Choroid plexus epithelial cell (primary cell): Measurements from ENCODE around the gene TP53BP2.
A peak's percentile ranks its signal among the peaks of the same experiment; 100 is the strongest.
"Not testable (repeated sequence)": the region's sequence is repeated elsewhere in the genome, so short reads cannot be mapped to it uniquely, and the experiment has no call there.

ENCODE experiments used
- DNase-seq: peaks from one replicate; pipeline ENCODE4 v3.0.0-alpha.2; 2010; ENCODE audit warnings: low read depth
- H3K4me3 ChIP-seq: 2 replicates; pipeline ENCODE4 v1.5.1; 2011; ENCODE audit warnings: low read depth, mild to moderate bottlenecking, control low read depth, low read length, moderate library complexity
- TF ChIP-seq, protein P1 (sequence below): conservative IDR thresholded peaks from 2 replicates; pipeline ENCODE4 v1.5.1; 2011; ENCODE audit warnings: low read depth, mild to moderate bottlenecking, control low read depth, inconsistent platforms, low read length, moderate library complexity

The TP53BP2 gene

DNA sequence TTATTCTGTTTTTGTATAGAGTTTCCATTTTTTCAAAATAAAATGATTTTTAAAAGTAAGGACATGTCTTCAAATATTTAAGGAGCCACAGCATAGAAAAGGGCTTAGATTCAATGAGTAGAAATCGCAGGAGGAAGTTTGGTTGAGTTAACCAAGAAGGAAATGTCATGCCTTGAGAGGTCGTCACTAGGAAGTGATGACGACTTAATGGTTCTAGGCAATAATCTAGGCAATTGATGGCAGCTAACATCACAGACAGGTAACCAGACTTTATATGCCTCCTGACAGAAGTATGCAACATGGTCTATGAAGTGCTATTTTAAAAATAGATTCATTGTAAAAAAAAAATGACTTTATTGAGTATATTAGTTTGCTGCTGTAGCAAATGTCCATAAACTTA, 32.1 kb upstream of the TP53BP2 start:
- DNase-seq, result no peak
- TF ChIP-seq, protein P1, sequence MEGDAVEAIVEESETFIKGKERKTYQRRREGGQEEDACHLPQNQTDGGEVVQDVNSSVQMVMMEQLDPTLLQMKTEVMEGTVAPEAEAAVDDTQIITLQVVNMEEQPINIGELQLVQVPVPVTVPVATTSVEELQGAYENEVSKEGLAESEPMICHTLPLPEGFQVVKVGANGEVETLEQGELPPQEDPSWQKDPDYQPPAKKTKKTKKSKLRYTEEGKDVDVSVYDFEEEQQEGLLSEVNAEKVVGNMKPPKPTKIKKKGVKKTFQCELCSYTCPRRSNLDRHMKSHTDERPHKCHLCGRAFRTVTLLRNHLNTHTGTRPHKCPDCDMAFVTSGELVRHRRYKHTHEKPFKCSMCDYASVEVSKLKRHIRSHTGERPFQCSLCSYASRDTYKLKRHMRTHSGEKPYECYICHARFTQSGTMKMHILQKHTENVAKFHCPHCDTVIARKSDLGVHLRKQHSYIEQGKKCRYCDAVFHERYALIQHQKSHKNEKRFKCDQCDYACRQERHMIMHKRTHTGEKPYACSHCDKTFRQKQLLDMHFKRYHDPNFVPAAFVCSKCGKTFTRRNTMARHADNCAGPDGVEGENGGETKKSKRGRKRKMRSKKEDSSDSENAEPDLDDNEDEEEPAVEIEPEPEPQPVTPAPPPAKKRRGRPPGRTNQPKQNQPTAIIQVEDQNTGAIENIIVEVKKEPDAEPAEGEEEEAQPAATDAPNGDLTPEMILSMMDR, result no peak
- H3K4me3 ChIP-seq, result no peak overlapping the region

DNA sequence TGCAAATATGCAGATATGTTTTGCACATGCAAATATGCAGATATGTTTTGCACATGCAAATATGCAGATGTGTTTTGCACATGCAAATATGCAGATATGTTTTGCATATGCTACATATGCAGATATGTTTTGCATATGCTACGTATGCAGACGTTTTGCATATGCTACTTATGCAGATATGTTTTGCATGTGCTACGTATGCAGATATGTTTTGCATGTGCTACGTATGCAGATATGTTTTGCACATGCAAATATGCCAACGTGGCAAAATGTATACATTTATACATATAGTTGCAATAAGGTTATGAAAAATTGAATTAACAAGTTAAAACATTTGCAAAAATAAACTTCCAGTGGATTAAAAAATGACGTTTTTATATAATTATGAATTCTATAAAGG, 30.8 kb upstream of the TP53BP2 start:
- H3K4me3 ChIP-seq, result no peak overlapping the region
- TF ChIP-seq, protein P1, result no peak
- DNase-seq, result no peak

DNA sequence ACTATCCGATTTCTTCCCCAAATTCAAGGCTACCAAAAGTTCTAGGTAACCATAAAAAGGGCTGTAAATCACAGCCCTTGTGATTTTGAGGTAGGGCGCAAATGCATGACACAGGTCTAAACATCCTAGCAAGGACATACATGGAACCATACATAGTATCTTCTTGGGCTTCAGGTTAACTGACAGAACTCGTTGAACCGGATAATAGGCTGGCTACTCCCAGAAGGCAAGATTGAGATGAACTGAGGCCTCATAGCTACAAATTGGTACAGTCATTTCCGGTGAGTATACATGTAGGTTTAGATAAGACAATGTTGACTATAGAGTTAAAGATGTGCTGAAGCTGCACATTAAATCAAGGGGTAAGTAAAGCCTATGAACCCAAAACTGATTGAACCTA, 27.3 kb upstream of the TP53BP2 start:
- no peak for DNase-seq
- H3K4me3 ChIP-seq, result no peak overlapping the region
- TF ChIP-seq, protein P1, result no peak

DNA sequence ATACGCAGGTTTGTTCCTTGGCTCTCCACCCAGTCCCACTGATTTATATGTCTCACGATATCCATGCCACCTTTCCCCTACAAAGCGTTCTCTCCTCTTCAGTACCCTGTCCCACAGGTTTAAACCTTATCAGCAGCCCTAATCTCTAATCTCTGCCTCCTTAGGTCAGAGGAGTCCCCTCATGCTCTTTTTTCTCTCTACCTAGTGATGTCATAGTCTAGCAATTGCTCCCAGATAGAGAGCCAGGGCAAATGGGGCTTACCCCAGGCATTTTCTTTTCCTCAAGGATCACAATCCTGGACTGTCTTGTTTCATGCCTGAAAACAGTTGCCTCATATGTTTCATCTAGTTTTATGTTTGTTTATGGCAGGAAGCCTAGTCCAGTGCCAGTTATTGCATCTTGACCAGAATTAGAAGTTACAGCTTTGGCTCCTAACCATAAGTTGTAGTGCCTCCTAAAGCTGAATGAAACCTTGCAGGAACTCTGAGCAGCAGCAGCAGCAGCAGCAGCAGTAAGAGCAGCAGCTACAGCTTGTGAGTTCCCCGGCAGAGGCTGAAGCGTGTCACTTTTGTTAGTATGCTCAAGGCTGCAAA, 26.7 kb upstream of the TP53BP2 start:
- TF ChIP-seq, protein P1, result no peak
- peak; percentile 9 for DNase-seq
- H3K4me3 ChIP-seq, result no peak overlapping the region

DNA sequence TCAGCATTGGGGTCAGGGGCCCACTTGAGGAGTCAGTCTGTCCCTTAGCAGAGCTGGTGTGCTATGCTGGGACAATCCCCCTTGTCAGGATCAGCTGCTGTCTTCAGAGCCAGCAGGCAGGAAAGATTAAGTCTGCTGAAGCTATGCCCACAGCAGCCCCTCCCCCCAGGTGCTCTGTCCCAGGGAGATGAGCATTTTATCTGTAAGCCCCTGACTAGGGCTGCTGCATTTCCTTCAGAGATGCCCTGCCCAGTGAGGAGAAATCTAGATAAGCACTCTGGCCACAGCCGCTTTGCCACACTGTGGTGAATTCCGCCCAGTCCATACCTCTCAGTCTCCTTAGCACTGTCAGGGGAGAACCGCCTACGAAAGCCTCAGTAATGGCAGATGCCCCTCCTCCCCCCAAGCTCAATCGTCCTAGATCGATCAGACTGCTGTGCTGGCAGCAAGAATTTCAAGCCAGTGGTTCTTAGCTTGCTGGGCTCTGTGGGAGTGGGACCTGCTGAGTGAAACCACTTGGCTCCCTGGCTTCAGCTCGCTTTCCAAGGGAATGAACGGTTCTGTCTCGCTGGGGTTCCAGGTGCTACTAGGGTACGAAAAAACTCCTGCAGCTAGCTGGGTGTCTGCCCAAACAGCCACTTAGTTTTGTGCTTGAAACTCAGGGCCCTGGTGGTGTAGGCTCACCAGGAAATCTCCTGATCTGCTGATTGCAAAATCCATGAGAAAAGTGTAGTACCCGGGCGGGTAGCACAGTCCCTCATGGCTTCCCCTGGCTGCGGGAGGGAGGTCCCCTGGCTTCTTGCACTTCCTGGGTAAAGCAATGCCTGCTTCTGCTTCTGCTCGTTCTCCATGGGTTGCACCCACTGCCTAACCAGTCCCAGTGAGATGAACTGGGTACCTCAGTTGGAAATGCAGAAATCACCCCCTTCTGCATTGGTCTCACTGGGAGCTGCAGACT, 25.1 kb upstream of the TP53BP2 start:
- H3K4me3 ChIP-seq, result no peak overlapping the region
- DNase-seq, result peak; percentile 11
- TF ChIP-seq, protein P1, result no peak

DNA sequence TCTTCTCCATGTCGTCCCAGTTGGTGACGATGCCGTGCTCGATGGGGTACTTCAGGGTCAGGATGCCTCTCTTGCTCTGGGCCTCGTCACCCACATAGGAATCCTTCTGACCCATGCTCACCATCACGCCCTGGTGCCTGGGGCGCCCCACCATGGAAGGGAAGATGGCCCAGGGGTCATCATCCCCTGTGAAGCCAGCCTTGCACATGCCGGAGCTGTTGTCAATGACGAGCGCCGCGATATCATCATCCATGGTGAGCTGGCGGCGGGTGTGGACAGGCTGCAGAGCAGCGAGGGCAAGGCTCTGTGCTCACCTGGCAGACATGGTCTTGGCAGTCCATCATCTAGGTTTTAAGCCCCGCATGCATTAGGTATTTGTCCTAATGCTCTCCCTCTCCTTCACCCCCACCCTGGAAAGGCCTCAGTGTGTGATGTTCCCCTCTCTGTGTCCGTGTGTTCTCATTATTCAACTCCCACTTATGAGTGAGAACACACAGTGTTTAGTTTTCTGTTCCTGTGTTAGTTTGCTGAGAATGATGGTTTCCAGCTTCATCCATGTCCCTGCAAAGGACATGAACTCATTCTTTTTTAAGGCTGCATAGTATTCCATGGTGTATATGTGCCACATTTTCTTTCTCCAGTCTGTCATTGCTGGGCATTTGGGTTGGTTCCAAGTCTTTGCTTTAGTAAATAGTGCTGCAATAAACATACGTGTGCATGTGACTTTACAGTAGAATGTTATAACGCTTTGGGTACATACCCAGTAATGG, 19.0 kb upstream of the TP53BP2 start:
- not testable (repeated sequence) for H3K4me3 ChIP-seq, DNase-seq

DNA sequence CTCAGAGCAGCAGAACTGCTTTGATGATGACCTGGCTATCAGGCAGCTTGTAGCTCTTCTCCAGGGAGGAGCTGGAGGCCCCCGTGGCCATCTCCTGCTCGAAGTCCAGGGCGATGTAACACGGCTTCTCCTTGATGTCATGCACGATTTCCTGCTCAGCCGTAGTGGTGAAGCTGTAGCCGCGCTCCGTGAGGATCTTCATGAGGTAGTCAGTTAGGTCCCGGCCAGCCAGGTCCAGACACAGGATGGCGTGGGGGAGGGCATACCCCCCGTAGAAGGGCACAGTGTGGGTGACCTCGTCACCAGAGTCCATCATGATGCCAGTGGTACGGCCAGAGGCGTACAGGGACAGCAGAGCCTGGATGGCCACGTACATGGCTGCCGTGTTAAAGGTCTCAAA, 18.3 kb upstream of the TP53BP2 start:
- no peak overlapping the region for H3K4me3 ChIP-seq
- TF ChIP-seq, protein P1, result no peak
- DNase-seq, result no peak
